GM21423 (cell line): ENCODE results near the gene CDK14.
A peak's percentile ranks its signal among the peaks of the same experiment; 100 is the strongest.

Source experiments
- ATAC-seq: cut with Tn5 transposase; IDR thresholded peaks from one replicate; pipeline ENCODE4 v1.9.1; 2021; ENCODE audit warnings: mild to moderate bottlenecking, moderate library complexity; ENCODE audit not compliant: unreplicated experiment

The CDK14 gene

DNA sequence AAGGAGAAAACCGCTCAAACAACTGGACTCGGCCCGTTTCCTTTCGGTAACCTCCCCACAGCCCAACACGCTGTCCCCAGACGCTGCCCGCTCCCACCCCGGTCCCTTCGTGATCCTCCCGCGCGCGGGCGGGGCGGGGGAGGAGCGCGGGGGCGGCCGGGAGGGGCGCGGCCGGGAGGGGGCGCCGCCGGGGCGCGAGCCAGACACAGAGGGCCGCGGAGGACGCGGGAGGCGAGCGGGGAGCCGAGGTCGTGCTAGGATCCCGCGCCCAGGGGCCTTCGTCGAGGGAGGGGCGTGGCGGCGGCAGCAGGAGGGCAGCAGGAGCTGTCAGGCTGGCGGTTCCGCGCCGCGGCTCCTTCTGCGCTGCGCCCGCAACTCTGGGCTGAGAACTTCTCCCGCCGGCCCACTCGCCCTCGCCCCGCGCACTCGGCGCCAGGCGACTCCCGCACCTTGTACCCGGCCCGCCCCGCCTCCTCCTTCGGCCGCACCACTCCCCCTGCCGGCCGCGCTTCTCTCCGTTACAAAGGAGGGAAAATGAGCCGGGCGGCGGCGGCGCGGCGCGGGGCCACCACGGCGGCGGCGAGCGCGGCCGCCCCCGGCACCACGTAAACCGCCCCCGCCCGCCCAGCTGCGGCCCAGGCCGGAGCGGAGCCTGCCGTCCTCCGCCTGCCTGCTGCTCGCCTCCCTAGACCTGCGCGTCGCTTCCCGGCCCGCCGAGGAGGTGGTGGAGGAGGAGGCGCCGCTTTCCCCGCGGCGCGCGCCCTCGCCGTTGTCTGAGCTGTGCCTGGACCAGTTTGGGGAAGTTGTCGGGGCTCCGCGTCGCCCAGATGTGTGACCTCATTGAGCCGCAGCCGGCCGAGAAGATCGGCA, at the start of gene CDK14:
Gene CDK14, plus strand, starts transcription at position 521 of the 870 bp plus-strand sequence. Its CDS starts 307 bp downstream, at position 828.
- ATAC-seq, result peak; percentile 42

DNA sequence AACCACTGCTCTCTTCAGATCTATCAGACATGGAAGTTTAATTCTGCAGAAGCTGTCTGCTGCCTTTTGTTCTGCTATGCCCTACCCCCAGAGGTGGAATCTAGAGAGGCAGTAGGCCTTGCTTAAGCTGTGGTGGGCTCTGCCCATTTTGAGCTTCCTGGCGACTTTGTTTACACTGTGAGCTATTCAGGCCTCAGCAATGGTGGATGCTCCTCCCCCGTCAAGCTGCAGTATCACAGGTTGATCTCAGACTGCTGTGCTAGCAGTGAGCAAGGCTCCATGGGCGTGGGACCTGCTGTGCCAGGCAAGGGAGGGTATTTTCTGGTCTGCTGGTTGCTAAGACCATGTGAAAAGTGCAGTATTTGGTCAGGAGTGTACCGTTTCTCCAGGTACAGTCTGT, 45.1 kb upstream of the CDK14 start:
- ATAC-seq, result no peak

DNA sequence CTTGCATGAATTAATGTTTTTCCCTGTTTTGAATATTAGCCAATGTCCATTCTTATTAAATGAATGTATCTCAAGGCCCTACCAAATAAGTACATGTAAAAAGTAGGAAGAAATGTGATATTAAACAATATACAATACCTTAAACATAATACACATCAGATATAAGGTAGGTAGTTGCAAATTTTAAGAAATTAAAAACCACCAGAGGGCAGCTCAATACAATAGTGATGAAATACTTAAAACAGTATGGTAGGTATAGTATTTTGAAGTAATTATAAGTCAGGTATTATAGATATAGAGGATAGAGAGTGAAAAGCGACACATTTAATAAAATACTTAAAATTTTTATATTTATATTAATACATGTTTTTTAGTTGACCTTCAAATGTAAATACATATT, 43.6 kb upstream of the CDK14 start:
- ATAC-seq, result no peak

DNA sequence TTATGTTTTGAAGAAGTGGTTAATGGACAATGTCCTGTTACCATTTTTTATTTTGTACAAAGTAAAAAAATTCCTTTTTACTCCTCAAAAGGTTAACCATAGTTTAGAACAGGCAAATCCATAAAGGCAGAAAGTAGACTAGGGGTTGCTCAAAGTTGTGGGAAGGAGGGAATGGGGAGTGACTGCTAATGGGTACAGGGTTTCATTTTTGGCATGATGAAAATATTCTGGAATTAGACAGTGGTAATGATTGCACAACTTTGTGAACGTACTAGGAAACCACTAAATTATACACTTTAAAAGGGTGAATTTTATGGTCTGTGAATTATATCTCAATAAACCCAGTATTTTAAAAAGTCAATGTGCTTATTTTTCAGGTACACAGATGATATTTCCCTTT, 35.4 kb upstream of the CDK14 start:
- no peak for ATAC-seq

DNA sequence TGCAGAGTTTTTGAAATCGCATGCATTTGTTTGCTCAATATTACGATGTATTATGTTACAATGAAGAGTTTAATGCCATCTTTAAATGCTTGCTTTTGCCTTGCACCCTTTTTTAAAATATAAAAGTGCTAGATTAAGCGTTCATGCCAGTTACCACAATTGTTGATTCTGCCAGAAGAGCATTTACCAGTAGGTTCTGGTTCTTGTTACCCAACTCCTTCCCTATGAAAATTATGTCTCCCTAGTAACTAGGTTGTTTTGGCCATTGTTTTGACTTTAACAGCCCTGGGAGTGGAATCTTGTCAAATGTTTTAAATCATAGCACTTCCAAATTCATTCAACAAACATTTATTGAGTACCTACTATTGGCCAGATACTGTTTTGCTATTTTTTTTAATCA, 32.8 kb upstream of the CDK14 start:
- ATAC-seq, result no peak

DNA sequence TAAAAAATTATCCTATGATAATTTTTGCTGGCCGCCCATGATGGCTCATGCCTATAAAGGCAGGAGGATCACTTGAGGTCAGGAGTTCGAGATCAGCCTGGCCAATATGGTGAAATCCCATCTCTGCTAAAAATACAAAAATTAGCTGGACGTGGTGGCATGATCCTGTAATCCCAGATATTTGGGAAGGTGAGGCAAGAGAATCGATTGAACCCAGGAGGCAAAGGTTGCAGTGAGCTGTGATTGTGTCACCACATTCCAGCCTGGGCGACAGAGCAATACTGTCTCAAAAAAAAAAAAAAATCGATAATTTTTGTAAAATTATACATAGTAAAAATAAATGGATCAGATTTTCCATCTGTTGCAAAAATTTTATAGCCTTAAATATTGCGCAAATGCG, 31.7 kb upstream of the CDK14 start:
- no peak for ATAC-seq

DNA sequence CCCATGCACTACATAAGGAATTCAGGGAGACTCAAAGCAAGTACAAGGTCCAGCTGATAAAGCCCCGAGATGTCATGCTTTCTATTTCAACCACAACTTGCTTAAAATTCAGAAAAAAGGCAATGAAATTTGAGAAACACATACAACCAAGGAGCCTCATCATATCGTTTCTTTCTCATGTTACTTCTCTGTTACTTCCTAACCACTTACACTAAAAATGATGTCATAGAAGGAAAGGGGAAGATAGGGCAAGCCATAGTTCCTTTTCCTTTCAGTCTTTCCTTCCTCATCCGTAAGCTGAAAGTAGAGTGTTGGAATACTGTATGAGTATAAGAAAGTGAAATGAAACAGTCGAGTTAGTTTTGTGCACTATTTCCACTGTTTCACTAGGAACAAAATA, 27.9 kb upstream of the CDK14 start:
- no peak for ATAC-seq

DNA sequence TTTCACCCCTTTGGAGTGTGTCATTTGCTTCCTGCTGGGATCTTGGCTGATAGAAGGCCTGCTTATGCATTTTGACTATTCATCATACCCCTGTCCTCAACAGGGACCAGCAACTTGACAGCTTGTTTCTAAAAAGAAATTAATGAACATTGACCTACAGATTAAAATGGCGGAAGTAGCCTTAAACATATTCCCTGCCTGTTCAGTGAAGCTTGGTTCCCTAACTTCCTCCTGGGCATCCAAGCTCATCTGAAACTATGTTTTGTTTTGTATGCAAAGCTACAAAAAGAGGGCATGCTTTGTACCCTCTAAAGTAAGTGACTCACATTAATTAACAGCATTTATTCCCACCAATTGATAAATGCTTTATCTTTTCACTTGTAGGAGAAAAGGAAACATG, 26.8 kb upstream of the CDK14 start:
- no peak for ATAC-seq

DNA sequence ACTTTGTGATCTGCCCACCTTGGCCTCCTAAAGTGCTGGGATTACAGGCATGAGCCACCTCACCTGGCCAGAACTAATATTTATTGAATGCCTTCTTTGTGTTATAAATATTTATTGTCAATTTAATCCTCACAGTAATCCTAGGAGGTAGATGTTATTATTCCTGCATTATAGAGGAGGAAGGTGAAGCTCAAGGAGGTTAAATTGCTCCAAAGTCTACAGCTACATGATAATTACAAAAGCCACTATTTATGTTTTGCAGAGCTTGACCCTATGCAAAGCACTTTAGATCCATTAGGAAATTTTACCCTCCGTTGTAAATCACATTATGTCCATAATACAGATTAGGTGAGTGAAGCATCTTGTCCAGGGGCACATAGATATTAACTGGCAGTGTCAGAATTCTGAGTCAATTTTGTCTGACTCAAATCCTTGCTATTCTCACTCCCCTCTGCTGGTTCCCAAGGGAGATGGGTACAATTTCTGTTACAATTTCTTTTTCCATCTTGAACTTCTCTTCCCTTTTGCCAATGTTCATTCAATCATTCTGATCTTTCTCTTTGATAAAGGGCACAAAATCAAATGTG, 25.7 kb upstream of the CDK14 start:
- ATAC-seq, result no peak

DNA sequence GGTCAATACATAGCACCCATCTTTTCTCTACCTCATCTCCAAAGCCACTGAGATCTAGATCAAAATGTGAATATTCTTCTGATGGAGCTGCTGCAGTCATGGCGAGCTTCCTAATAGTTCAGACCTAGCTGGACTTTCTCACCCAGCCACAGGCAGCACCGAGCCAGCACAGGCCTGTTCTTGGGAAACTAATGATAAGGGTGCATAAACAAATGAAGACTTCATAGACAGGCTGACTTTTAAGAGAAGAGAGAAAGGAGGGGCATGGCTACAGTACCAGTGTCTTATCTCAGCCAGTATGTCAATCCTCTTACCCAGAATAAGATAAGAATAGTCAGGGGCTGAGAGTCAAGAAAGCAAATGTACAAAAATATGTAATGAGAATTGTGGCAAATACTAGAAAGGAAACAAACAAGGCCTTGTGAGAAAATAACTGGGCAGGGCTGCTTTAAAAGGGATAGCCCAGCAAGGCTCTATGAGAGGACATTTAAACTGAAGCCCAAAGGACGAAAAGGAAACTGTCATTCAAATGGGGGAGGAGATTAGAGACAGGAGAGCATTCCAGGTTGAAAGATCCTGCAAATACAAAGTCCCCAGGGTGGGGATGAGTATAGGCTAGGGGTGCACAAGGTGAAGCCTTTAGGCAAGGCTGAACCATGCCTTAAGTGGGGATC, 21.8 kb upstream of the CDK14 start:
- no peak for ATAC-seq

DNA sequence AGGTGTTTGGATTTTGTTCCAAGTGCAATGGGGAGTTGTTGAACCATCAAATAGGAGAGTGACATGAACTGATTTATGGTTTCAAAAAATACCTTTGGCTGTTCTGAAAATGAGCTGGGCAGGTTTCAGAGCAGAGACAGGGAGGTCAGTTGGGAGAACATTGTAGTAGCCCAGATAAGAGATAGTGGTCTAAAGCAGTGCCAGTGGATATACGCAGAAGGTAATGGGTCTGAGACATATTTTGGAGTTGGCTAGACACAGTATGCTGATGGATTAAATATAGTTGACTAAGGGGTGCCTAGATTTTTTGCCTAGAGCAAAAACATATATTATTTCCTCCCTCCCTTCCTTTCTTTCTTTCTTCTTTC, 21.3 kb upstream of the CDK14 start:
- no peak for ATAC-seq

DNA sequence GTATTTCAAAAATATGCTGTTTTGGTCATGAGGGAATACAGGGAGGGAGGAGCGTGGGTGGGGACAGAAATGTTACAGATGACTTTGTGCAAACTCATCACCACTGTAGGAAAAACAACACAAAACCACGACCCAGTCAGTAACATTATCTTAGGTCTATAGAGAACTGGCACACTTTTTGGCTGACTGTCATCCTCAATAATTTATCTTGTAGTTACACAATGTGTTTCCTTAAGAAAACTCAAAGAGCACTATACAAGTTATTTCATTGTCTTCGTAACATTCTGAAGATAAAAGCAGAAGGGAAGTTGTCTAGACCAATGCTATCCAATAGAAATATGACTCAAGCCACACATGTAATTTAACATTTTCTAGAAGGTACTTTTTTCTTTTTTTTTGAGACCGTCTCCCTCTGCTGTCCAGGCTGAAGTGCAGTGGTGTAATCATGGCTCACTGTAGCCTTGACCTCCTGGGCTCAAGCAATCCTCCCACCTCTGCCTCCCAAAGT, 16.9 kb upstream of the CDK14 start:
- ATAC-seq, result no peak

DNA sequence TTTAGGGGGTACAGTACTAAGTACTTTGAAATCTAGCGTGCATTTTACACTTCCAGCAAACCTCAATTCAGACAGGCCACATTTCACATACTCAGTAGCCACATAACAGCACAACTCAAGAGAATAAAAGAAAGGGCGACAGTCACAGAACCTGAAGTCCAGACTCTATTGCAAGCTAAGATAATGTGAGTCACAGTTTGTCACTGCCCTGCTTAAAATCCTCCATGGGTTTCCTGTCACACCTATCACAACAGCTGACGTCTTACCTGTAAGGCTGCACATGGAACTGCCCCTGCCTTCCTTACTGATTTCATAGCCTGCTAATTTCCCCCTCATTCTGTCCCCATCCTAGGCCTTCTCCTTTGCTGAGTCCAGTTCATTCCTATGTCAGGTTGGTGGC, 16.1 kb upstream of the CDK14 start:
- ATAC-seq, result no peak

DNA sequence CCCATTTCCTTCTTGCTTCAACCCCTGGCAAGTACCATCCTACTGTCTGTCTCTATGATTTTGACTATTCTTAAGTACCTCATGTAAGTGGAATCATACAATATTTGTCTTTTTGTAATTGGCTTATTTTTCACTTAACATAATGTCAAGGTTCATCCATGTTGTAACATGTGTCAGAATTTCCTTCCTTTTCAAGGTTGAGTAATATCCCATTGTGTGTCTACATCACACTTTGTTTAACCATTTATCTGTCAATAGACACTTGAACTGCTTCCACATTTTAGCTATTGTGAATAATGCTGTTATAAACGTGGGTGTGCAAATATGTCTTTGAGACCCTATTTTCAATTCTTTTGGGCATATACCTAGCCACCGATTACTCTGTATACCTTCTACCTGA, 14.0 kb upstream of the CDK14 start:
- no peak for ATAC-seq

DNA sequence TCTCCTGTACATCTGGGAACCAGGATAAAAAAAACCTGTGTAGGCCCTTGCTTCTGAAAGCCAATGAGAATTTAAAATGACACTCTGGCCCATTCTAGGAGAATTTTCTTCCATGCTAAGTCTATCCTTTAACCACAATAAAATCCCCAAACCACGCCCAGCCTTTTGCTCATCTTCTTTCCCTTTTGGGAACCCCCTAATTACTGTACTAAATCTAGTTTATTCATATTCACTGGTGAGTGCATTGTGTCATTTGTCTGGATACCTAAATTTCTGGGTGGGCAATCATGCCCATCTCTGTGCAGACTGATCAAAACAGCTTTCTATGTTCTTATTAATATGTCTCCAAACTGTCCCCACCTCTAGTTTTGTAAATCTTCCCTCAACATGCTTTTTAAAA, 11.7 kb upstream of the CDK14 start:
- no peak for ATAC-seq

DNA sequence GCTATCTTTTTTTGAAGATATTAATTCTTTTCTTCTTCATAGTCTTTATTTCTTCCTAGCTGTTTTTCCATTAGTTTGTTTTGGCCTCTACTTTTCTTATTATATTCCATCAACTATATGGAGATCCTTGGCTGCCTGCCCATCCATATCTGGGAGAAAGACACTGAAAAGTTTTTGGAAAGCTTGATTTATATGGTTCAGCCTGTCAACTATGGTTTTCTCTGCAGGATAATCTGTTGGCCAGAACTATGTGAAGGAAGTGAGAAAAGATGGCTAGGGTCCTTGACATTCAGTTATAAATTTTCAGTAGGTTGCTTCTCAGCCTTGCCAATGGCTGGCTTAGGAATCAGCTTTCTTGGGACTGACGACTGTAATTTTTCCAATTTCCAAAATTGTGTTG, 10.0 kb upstream of the CDK14 start:
- no peak for ATAC-seq

DNA sequence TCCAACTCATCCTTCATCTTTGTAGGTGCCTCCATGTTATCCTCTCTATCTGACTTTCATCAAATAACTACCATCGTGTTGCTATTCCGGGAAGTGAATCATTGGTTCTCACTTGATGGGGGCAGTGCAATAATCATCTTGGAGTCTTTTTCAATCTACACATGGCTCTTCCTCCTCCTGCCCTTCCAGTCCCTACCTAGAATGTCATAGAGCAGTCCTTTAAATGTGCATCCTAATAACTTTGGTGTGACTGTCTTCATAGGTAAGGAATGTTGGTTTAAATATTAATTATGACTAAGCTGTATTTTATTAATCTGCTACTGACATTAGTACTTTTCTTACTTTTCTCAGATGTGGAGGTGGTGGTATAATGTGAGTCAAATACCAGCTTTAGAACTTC, 8.4 kb upstream of the CDK14 start:
- no peak for ATAC-seq

DNA sequence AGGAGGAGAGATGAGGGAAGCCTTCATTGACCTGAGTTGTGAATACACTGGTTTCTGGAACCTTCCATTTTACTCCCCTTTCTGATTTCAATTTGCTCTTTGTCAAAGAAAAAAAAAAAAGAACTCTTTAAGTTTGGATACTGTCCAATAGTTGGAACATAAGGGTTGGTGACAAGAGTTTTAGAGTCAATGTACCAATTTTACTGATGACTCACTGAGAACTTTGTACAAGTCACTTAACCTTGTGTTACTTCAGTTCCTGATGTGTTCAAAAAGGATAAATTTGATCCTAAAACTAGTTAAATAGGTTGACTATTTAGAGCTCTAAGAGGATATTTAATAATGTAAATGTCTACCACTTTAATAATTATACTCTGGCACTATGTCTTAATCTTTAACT, 4.1 kb upstream of the CDK14 start:
- ATAC-seq, result no peak

DNA sequence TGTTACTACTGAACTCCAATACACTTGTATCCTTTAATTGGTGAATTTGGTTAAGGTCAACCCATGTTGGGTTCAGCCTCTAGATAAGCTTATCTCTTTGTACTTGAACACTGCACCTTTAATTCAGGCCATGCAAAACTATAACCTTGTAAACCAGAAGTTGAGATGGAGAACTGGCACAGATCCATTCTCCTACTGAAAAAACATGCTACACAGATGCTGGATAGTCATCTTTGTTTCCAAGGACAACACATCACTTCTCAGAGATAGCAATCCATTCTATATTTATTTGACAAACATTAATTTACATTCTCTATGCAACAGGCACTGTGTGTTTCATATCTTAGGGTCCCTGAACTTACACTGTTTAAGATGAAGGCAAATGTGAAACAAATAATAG, 2.9 kb upstream of the CDK14 start:
- ATAC-seq, result no peak

DNA sequence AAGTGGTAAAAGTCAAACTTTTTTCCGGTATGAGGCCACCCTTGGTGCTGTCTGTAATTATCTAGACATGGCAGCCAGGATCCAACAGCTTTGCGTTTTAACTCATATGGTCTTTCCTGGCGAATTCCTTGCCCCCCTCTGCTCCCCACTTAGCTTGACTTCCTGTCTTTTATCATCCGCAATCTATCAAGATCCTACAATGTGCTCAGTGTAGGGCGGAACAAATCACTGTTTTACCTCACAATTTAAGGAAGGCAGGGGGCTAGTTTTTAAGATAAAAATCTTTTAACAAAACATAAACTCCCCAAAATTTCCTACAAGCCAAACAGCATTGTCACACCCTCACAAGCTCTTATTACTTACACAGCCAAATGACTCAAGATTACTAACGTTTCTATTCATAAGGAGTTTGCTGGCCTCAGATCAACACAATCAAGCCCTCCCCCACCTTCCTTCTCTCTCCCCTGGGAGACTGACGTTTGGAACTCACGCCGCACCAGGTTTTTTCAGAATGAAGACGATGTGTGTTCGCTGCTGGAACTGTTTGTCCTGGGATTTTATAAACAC, 1.3 kb upstream of the CDK14 start:
- ATAC-seq, result no peak

DNA sequence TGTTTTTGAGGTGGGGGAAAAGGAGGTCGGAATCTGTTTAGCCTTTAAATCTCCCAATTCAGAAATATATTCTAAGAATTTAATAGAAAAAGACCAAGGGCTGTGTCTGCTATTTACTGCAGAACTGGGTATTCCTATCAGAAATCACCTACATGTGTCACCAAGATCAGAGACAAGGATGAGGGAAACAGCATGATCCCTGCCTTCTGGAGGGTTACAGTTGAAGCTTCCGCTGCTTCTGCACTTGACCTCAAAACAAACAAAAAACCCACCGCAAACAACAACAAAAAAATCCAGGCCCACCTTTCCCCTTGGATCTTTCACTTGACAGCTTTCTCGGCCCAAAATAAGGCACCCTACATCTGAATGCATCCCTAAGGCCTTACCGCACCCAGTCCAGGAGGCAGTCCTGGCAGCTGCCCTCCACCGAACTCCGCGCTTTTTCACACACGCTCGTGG, 750 bp upstream of the CDK14 start:
- no peak for ATAC-seq
